K562 (cell line): ENCODE data around the gene RNF207. TPM values are rescaled to one million over a fixed set of nuclear protein-coding genes. Genes with fewer than 3 reads are reported as not detected.

Experiments
- CSDE1 ChIP-seq, 2 experiments: fragments of 450-650 bp; IDR thresholded peaks; 2 replicates each; pipeline ENCODE4 v1.6.1; 2016; ENCODE audit warnings: mild to moderate bottlenecking in 1 of 2
- EGR1 ChIP-seq: fragments of 450-650 bp; conservative IDR thresholded peaks from 2 replicates; pipeline ENCODE4 v1.6.1; 2017; ENCODE audit warnings: mild to moderate bottlenecking
- EP300 ChIP-seq: IDR thresholded peaks from 2 replicates; pipeline ENCODE4 v1.6.1; 2012; ENCODE audit warnings: low read length, improper control_type of control experiment
- HMBOX1 ChIP-seq: sonication (generic); IDR thresholded peaks from 2 replicates; pipeline ENCODE4 v1.6.1; 2016
- NBN ChIP-seq: fragments of 450-650 bp; IDR thresholded peaks from 2 replicates; pipeline ENCODE4 v1.6.1; 2016; ENCODE audit warnings: low read depth, mild to moderate bottlenecking
- NCOA2 ChIP-seq, 2 experiments: fragments of 450-650 bp; IDR thresholded peaks; 2 replicates each; pipeline ENCODE4 v1.6.1; 2018; ENCODE audit warnings: mild to moderate bottlenecking in 2 of 2, moderate library complexity in 1 of 2; ENCODE audit not compliant: partially characterized antibody in 2 of 2
- REST ChIP-seq, 2 experiments: fragments of 450-650 bp; formaldehyde crosslinking in 1 of 2; IDR thresholded peaks; 2 replicates each; pipeline versions ENCODE4 v1.4.0 to v1.6.1; 2014 to 2020; ENCODE audit warnings: mild to moderate bottlenecking in 2 of 2, borderline replicate concordance in 1 of 2, low read depth in 1 of 2
- SREBF2 ChIP-seq: sonication (generic); formaldehyde crosslinking; IDR thresholded peaks from 2 replicates; pipeline ENCODE4 v1.4.0; 2020; ENCODE audit warnings: mild to moderate bottlenecking, missing genetic modification reagents
- TAF7 ChIP-seq: fragments of 450-650 bp; IDR thresholded peaks from 2 replicates; pipeline ENCODE4 v1.6.1; 2016; ENCODE audit warnings: missing genetic modification characterization, missing compliant biosample characterization
- ZFX ChIP-seq: sonication (generic); formaldehyde crosslinking; IDR thresholded peaks from 2 replicates; pipeline ENCODE4 v1.8.0; 2022; ENCODE audit warnings: mild to moderate bottlenecking, missing genetic modification reagents, moderate library complexity
- ZNF699 ChIP-seq: fragments of 250-450 bp; sonication (Bioruptor Pico); IDR thresholded peaks from 2 replicates; pipeline ENCODE4 v1.8.0; 2021; ENCODE audit warnings: mild to moderate bottlenecking, moderate library complexity; ENCODE audit not compliant: insufficient replicate concordance
- polyA plus RNA-seq, 8 experiments: library from polyadenylated mRNA; depleted of rRNA in 4 of 8; stranded (reverse) in 5 of 8; unstranded in 3 of 8; fragments of >200 nt; fragmentation: Nextera tagmentation in 2 of 8; fragmentation: Illumina TruSeq in 1 of 8; extraction: Ambion mirVana in 2 of 8; extraction: Trizol in 1 of 8; gene quantifications; 2 replicates each; pipeline versions ENCODE4 v1.2.1 to v1.2.3, GENCODE V29; 2011 to 2014; ENCODE audit warnings: inconsistent platforms in 1 of 8, missing spikeins in 1 of 8
- total RNA-seq, 7 experiments: library from RNA; depleted of rRNA in 6 of 7; stranded (reverse); fragments of >200 nt in 6 of 7; fragmentation: Illumina TruSeq in 2 of 7; extraction: Trizol in 2 of 7; gene quantifications; 2 replicates each; pipeline versions ENCODE4 v1.2.1 to v1.2.3, GENCODE V29; 2011 to 2021; ENCODE audit warnings: low replicate concordance in 1 of 7
- TF ChIP-seq, protein P1 (sequence below): fragments of 250-450 bp; sonication (Bioruptor Pico); IDR thresholded peaks from 2 replicates; pipeline ENCODE4 v1.8.0; 2022; ENCODE audit warnings: moderate library complexity, mild to moderate bottlenecking, inconsistent platforms
- TF ChIP-seq, protein P2 (sequence below): fragments of 250-450 bp; sonication (Bioruptor Pico); IDR thresholded peaks from 2 replicates; pipeline ENCODE4 v1.4.0; 2020; ENCODE audit warnings: mild to moderate bottlenecking, moderate library complexity

Gene RNF207
- total and polyA plus RNA-seq, 9 of the 15 experiments (the other 6 are each of a cell fraction or from before 2014, with no cell fraction given) = 2.7 to 30.6 (median 12.9) TPM

- TF ChIP-seq EGR1 (no peak), NCOA2 (IDR thresholded peaks at IDR 0.05; ENCODE audit: partially characterized antibody in 2 of 2) (no peak), REST (IDR thresholded peaks at IDR 0.05; ENCODE audit: borderline replicate concordance) (peak; percentile 100), REST (CRISPR knock-in tag; IDR thresholded peaks at IDR 0.05; ENCODE audit: low read depth) (peak; percentile 100), EP300 (no peak), HMBOX1 (no peak), SREBF2 (CRISPR knock-in tag) (no peak), TAF7 (tag) (no peak), ZNF699 (CRISPR knock-in tag) (no peak), CSDE1 (IDR thresholded peaks at IDR 0.05) (no peak), ZFX (CRISPR knock-in tag) (peak; percentile 70), NBN (no peak)
- TF ChIP-seq, protein P1, sequence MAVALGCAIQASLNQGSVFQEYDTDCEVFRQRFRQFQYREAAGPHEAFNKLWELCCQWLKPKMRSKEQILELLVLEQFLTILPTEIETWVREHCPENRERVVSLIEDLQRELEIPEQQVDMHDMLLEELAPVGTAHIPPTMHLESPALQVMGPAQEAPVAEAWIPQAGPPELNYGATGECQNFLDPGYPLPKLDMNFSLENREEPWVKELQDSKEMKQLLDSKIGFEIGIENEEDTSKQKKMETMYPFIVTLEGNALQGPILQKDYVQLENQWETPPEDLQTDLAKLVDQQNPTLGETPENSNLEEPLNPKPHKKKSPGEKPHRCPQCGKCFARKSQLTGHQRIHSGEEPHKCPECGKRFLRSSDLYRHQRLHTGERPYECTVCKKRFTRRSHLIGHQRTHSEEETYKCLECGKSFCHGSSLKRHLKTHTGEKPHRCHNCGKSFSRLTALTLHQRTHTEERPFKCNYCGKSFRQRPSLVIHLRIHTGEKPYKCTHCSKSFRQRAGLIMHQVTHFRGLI (CRISPR knock-in tag) = no peak
- TF ChIP-seq, protein P2, sequence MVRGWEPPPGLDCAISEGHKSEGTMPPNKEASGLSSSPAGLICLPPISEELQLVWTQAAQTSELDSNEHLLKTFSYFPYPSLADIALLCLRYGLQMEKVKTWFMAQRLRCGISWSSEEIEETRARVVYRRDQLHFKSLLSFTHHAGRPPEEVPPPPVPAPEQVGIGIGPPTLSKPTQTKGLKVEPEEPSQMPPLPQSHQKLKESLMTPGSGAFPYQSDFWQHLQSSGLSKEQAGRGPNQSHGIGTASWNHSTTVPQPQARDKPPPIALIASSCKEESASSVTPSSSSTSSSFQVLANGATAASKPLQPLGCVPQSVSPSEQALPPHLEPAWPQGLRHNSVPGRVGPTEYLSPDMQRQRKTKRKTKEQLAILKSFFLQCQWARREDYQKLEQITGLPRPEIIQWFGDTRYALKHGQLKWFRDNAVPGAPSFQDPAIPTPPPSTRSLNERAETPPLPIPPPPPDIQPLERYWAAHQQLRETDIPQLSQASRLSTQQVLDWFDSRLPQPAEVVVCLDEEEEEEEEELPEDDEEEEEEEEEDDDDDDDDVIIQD (CRISPR knock-in tag) = no peak
These were observed 39.4 kb downstream of the RNF207 start (continued) for GRCh38 chr1:6245086-6245868.
